ENCODE measurements around the gene BSG.

The BSG gene

GRCh38 chr19:540867-541637 is 31.3 kb upstream of the BSG start:
- H3K4me3 ChIP-seq (ENCODE audit: low read length) = no peak overlapping the region
- H3K4me1 ChIP-seq (ENCODE audit: control insufficient read depth, insufficient read depth, low read length) = no peaks in the 10 kb centered on the region; the same call in 1 of the 2 replicates
- H3K27me3 ChIP-seq (ENCODE audit: control insufficient read depth, insufficient read depth, low read length) = no peaks in the 10 kb centered on the region
- H3K27ac ChIP-seq (ENCODE audit: low read length) = no peak overlapping the region
- H3K36me3 ChIP-seq (ENCODE audit: control insufficient read depth, insufficient read depth, low read length) = peaks cover 33% of the 10 kb centered on the region
- no CpG with 5 or more reads among the region's 51 CpGs for WGBS (ENCODE audit: insufficient coverage, insufficient read length)
- DNase-seq (ENCODE audit: low read depth, low spot score) = no peak
- H3K9me3 ChIP-seq (ENCODE audit: control insufficient read depth, insufficient read depth, low read length) = no peaks in the 10 kb centered on the region

- no peak overlapping the region for H3K27ac ChIP-seq (ENCODE audit: low read length)
- DNase-seq (ENCODE audit: low read depth, low spot score) = no peak
- no peaks in the 10 kb centered on the region for H3K27me3 ChIP-seq (ENCODE audit: control insufficient read depth, insufficient read depth, low read length)
- H3K4me3 ChIP-seq (ENCODE audit: low read length) = no peak overlapping the region
- no CpG with 5 or more reads among the region's 26 CpGs for WGBS (ENCODE audit: insufficient coverage, insufficient read length)
- H3K4me1 ChIP-seq (ENCODE audit: control insufficient read depth, insufficient read depth, low read length) = no peaks in the 10 kb centered on the region; the same call in 1 of the 2 replicates
- H3K9me3 ChIP-seq (ENCODE audit: control insufficient read depth, insufficient read depth, low read length) = no peaks in the 10 kb centered on the region
- H3K36me3 ChIP-seq (ENCODE audit: control insufficient read depth, insufficient read depth, low read length) = peaks cover 26% of the 10 kb centered on the region
Observed at GRCh38 chr19:541699-542098, 30.7 kb upstream of the BSG start.

- H3K27me3 ChIP-seq (ENCODE audit: control insufficient read depth, insufficient read depth, low read length) = no peaks in the 10 kb centered on the region
- H3K9me3 ChIP-seq (ENCODE audit: control insufficient read depth, insufficient read depth, low read length) = no peaks in the 10 kb centered on the region
- no peaks in the 10 kb centered on the region; the same call in 1 of the 2 replicates for H3K4me1 ChIP-seq (ENCODE audit: control insufficient read depth, insufficient read depth, low read length)
- H3K36me3 ChIP-seq (ENCODE audit: control insufficient read depth, insufficient read depth, low read length) = peaks cover 22% of the 10 kb centered on the region
- no CpG with 5 or more reads among the region's 34 CpGs for WGBS (ENCODE audit: insufficient coverage, insufficient read length)
- H3K27ac ChIP-seq (ENCODE audit: low read length) = no peak overlapping the region
- no peak for DNase-seq (ENCODE audit: low read depth, low spot score)
- no peak overlapping the region for H3K4me3 ChIP-seq (ENCODE audit: low read length)
Observed at GRCh38 chr19:542173-542866, 30.1 kb upstream of the BSG start.

- Histone ChIP-seq H3K9me3 (ENCODE audit: control insufficient read depth, insufficient read depth, low read length) (no peaks in the 10 kb centered on the region), H3K27me3 (ENCODE audit: control insufficient read depth, insufficient read depth, low read length) (no peaks in the 10 kb centered on the region), H3K4me3 (ENCODE audit: low read length) (no peak within 1 kb of the TSS), H3K27ac (ENCODE audit: low read length) (no peak within 1 kb of the TSS), H3K36me3 (ENCODE audit: control insufficient read depth, insufficient read depth, low read length) (peaks cover 12% of the 10 kb centered on the region; the same call in 1 of the 2 replicates), H3K4me1 (ENCODE audit: control insufficient read depth, insufficient read depth, low read length) (peaks cover 1% of the 10 kb centered on the region; the same call in 1 of the 2 replicates)
- no CpG with 5 or more reads among the region's 31 CpGs for WGBS (ENCODE audit: insufficient coverage, insufficient read length)
- DNase-seq (ENCODE audit: low read depth, low spot score) = no peak
Observed at GRCh38 chr19:543910-544608, 28.3 kb upstream of the BSG start, which contains the start of gene GZMM. Gene GZMM (plus strand): TSS chr19:544053. CDS start chr19:544072, 19 bp downstream.

DNA sequence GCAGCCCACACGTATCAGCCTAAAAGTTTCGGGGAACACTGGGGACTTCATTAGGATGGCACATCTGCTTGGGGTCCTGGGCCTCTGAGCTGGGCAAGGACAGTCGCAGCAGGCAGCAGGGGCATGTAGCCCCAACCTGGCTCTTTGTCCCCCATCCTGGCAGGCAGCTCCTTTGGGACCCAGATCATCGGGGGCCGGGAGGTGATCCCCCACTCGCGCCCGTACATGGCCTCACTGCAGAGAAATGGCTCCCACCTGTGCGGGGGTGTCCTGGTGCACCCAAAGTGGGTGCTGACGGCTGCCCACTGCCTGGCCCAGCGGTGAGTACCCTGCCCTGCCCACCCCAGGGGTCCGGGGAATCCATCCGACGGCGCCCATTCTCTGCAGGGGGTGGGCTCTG is 25.3 kb upstream of the BSG start:
- Histone ChIP-seq H3K4me3 (ENCODE audit: low read length) (no peak overlapping the region), H3K27ac (ENCODE audit: low read length) (no peak overlapping the region), H3K36me3 (ENCODE audit: control insufficient read depth, insufficient read depth, low read length) (no peaks in the 10 kb centered on the region; the same call in 1 of the 2 replicates), H3K9me3 (ENCODE audit: control insufficient read depth, insufficient read depth, low read length) (no peaks in the 10 kb centered on the region), H3K27me3 (ENCODE audit: control insufficient read depth, insufficient read depth, low read length) (no peaks in the 10 kb centered on the region), H3K4me1 (ENCODE audit: control insufficient read depth, insufficient read depth, low read length) (peaks cover 1% of the 10 kb centered on the region; the same call in 1 of the 2 replicates)
- WGBS (ENCODE audit: insufficient coverage, insufficient read length) = no CpG with 5 or more reads among the region's 15 CpGs
- DNase-seq (ENCODE audit: low read depth, low spot score) = no peak

GRCh38 chr19:547836-548720 is 24.3 kb upstream of the BSG start:
- Histone ChIP-seq H3K36me3 (ENCODE audit: control insufficient read depth, insufficient read depth, low read length) (no peaks in the 10 kb centered on the region; the same call in 1 of the 2 replicates), H3K4me1 (ENCODE audit: control insufficient read depth, insufficient read depth, low read length) (peaks cover 1% of the 10 kb centered on the region; the same call in 1 of the 2 replicates), H3K9me3 (ENCODE audit: control insufficient read depth, insufficient read depth, low read length) (no peaks in the 10 kb centered on the region), H3K27ac (ENCODE audit: low read length) (no peak overlapping the region), H3K4me3 (ENCODE audit: low read length) (no peak overlapping the region), H3K27me3 (ENCODE audit: control insufficient read depth, insufficient read depth, low read length) (no peaks in the 10 kb centered on the region)
- WGBS (ENCODE audit: insufficient coverage, insufficient read length) = no CpG with 5 or more reads among the region's 26 CpGs
- no peak for DNase-seq (ENCODE audit: low read depth, low spot score)

DNA sequence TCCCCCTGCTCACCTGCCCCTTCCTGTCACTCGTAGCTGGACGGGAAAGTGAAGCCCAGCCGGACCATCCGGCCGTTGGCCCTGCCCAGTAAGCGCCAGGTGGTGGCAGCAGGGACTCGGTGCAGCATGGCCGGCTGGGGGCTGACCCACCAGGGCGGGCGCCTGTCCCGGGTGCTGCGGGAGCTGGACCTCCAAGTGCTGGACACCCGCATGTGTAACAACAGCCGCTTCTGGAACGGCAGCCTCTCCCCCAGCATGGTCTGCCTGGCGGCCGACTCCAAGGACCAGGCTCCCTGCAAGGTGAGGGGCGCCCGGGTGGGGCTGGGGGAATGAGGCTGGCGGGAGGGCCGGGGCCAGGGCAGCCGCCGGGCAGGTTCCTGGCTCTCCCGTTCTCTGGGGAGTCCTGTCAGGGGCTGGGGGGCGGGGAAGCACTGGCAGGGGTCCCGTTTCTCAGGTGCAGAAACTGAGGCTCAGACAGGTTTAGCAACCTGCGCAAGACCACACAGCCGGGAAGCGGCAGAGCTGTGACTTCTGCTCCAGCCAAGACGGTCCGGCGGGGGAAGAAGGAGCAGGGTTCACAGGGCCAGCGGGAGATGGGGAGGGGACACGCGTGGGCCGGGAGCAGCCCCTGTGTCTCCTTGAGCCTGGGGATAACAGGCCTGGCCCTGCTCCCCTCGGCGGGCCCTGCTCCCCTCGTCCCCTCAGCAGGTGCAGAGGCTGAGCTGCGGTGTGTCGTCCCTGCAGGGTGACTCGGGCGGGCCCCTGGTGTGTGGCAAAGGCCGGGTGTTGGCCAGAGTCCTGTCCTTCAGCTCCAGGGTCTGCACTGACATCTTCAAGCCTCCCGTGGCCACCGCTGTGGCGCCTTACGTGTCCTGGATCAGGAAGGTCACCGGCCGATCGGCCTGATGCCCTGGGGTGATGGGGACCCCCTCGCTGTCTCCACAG is 23.2 kb upstream of the BSG start:
- DNase-seq (ENCODE audit: low read depth, low spot score) = no peak
- H3K4me1 ChIP-seq (ENCODE audit: control insufficient read depth, insufficient read depth, low read length) = peaks cover 1% of the 10 kb centered on the region; the same call in 1 of the 2 replicates
- H3K27me3 ChIP-seq (ENCODE audit: control insufficient read depth, insufficient read depth, low read length) = no peaks in the 10 kb centered on the region
- no peak overlapping the region for H3K4me3 ChIP-seq (ENCODE audit: low read length)
- no peaks in the 10 kb centered on the region for H3K9me3 ChIP-seq (ENCODE audit: control insufficient read depth, insufficient read depth, low read length)
- WGBS (ENCODE audit: insufficient coverage, insufficient read length) = no CpG with 5 or more reads among the region's 52 CpGs
- no peaks in the 10 kb centered on the region; the same call in 1 of the 2 replicates for H3K36me3 ChIP-seq (ENCODE audit: control insufficient read depth, insufficient read depth, low read length)
- H3K27ac ChIP-seq (ENCODE audit: low read length) = no peak overlapping the region

DNA sequence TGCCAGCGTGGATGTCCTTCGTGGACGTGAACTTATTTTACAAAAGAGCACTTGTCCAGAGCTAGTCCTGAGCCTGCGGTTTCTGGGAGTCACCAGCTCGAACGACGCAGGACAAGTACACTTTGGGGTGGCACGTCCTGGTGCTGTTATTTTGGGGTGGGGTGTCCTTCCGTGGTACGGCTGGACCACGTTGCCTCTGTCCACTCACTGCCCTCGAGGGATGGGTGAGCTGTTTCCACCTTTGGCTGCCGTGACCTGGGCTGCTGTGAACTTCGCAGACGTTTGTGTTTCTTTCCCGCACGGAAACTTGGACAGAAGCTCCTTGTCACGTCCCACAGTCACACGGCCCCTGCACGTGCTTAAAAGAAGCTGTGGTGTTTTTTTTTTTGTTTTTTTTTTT is 17.6 kb upstream of the BSG start:
- no peaks in the 10 kb centered on the region for H3K9me3 ChIP-seq (ENCODE audit: control insufficient read depth, insufficient read depth, low read length)
- H3K36me3 ChIP-seq (ENCODE audit: control insufficient read depth, insufficient read depth, low read length) = no peaks in the 10 kb centered on the region
- H3K27me3 ChIP-seq (ENCODE audit: control insufficient read depth, insufficient read depth, low read length) = no peaks in the 10 kb centered on the region
- WGBS (ENCODE audit: insufficient coverage, insufficient read length) = no CpG with 5 or more reads among the region's 20 CpGs
- no peaks in the 10 kb centered on the region; the same call in 1 of the 2 replicates for H3K4me1 ChIP-seq (ENCODE audit: control insufficient read depth, insufficient read depth, low read length)
- H3K4me3 ChIP-seq (ENCODE audit: low read length) = no peak overlapping the region
- H3K27ac ChIP-seq (ENCODE audit: low read length) = no peak overlapping the region
- DNase-seq (ENCODE audit: low read depth, low spot score) = no peak

DNA sequence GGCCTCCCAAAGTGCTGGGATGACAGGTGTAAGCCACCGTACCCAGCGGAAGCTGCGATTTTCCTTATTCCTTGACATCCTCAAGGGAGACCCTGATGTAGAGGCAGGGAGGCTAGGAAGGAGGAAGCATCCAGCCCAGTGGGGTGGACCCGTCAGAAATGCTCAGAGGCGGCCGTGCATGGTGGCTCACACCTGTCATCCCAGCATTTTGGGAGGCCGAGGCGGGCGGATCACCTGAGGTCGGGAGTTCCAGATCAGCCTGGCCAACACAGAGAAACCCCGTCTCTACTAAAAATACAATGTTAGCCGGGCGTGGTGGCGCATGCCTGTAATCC is 17.0 kb upstream of the BSG start:
- H3K4me1 ChIP-seq (ENCODE audit: control insufficient read depth, insufficient read depth, low read length) = no peaks in the 10 kb centered on the region; the same call in 1 of the 2 replicates
- WGBS (ENCODE audit: insufficient coverage, insufficient read length) = no CpG with 5 or more reads among the region's 14 CpGs
- no peaks in the 10 kb centered on the region for H3K27me3 ChIP-seq (ENCODE audit: control insufficient read depth, insufficient read depth, low read length)
- H3K27ac ChIP-seq (ENCODE audit: low read length) = no peak overlapping the region
- no peaks in the 10 kb centered on the region for H3K36me3 ChIP-seq (ENCODE audit: control insufficient read depth, insufficient read depth, low read length)
- H3K4me3 ChIP-seq (ENCODE audit: low read length) = no peak overlapping the region
- no peak for DNase-seq (ENCODE audit: low read depth, low spot score)
- H3K9me3 ChIP-seq (ENCODE audit: control insufficient read depth, insufficient read depth, low read length) = no peaks in the 10 kb centered on the region

All from iPS DF 6.9 (cell line).